Cardiac fibroblast (primary cell): Measurements from ENCODE around the gene SEMA4B.
"Not testable (repeated sequence)": the region's sequence is repeated elsewhere in the genome, so short reads cannot be mapped to it uniquely, and the experiment has no call there.

ENCODE experiments used
- DNase-seq, 2 donors: peaks; one replicate each; pipeline versions ENCODE4 v3.0.0 to v3.0.0-alpha.2; 2010; ENCODE audit warnings: low read depth in 2 of 2
- H3K4me3 ChIP-seq, 2 donors: replicated peaks in 1 of 2; 1 replicate in 1 of 2; 2 replicates in 1 of 2; pipeline ENCODE4 v1.5.1; 2011; ENCODE audit warnings: low read depth in 2 of 2, low read length in 2 of 2, mild to moderate bottlenecking in 2 of 2, moderate library complexity in 1 of 2
- CTCF ChIP-seq: IDR thresholded peaks from one replicate; pipeline ENCODE4 v1.5.1; 2011; ENCODE audit warnings: low read depth, mild to moderate bottlenecking, low read length, inconsistent platforms

The SEMA4B gene

GRCh38 chr15:90159213-90159612 lies 41.9 kb upstream of the SEMA4B start:
- no peak for TF ChIP-seq CTCF
- no peak for DNase-seq
- no peak overlapping the region for H3K4me3 ChIP-seq

- no peak for DNase-seq
- no peak for TF ChIP-seq CTCF
- H3K4me3 ChIP-seq = no peak overlapping the region
These were observed 40.1 kb upstream of the SEMA4B start for GRCh38 chr15:90160781-90161727.

- DNase-seq = no peak
- H3K4me3 ChIP-seq = no peak overlapping the region
- TF ChIP-seq CTCF = no peak
These were observed 39.2 kb upstream of the SEMA4B start for GRCh38 chr15:90161950-90162361.

- DNase-seq = no peak
- no peak for TF ChIP-seq CTCF
- H3K4me3 ChIP-seq = no peak overlapping the region
These were observed 38.2 kb upstream of the SEMA4B start for GRCh38 chr15:90162956-90163355.

GRCh38 chr15:90164239-90164638 lies 36.9 kb upstream of the SEMA4B start:
- DNase-seq, H3K4me3 ChIP-seq: not testable (repeated sequence)

GRCh38 chr15:90165157-90165556 lies 36.0 kb upstream of the SEMA4B start:
- TF ChIP-seq CTCF = no peak
- H3K4me3 ChIP-seq = no peak overlapping the region
- DNase-seq = no peak

- TF ChIP-seq CTCF = no peak
- H3K4me3 ChIP-seq = no peak overlapping the region
- DNase-seq = peak; percentile 97 to 98
These were observed 35.3 kb upstream of the SEMA4B start for GRCh38 chr15:90165659-90166489.
